DND-41 (cell line): Measurements from ENCODE around the gene ABCE1.

Experiments used
- EZH2 ChIP-seq: IDR thresholded peaks from 3 replicates; pipeline ENCODE4 v1.6.1; 2012; ENCODE audit warnings: borderline replicate concordance, low read depth, mild to moderate bottlenecking, moderate library complexity, low read length, inconsistent platforms; ENCODE audit not compliant: severe bottlenecking
- TF ChIP-seq, protein P1 (sequence below): IDR thresholded peaks from 2 replicates; pipeline ENCODE4 v1.5.1; 2012; ENCODE audit warnings: borderline replicate concordance, low read length, moderate library complexity, mild to moderate bottlenecking; ENCODE audit not compliant: poor library complexity, severe bottlenecking; ENCODE audit errors: extremely low read depth

DNA sequence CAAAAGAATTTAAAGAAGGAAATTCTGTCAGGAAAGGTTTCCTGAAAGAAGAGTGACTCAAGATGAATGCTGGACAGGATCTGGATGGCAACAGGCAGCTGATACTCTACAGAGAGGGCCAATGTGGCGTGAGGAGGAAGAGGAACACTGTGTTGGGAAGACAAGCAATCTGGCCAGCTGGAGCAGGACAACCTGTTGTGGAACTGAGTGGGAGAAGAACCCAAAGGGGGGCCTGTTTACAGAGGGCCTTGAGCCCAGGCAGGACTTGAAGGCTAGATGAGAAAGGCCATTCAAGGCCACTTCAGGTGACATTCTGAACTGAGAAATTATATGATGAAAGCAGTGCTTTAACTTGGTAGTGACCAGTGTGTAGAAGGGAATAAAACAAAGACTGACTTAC lies 73.8 kb downstream of the ABCE1 start:
- TF ChIP-seq, protein P1, sequence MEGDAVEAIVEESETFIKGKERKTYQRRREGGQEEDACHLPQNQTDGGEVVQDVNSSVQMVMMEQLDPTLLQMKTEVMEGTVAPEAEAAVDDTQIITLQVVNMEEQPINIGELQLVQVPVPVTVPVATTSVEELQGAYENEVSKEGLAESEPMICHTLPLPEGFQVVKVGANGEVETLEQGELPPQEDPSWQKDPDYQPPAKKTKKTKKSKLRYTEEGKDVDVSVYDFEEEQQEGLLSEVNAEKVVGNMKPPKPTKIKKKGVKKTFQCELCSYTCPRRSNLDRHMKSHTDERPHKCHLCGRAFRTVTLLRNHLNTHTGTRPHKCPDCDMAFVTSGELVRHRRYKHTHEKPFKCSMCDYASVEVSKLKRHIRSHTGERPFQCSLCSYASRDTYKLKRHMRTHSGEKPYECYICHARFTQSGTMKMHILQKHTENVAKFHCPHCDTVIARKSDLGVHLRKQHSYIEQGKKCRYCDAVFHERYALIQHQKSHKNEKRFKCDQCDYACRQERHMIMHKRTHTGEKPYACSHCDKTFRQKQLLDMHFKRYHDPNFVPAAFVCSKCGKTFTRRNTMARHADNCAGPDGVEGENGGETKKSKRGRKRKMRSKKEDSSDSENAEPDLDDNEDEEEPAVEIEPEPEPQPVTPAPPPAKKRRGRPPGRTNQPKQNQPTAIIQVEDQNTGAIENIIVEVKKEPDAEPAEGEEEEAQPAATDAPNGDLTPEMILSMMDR: no peak
- TF ChIP-seq EZH2: no peak
